GM12878 (cell line): Measurements from ENCODE around the gene PRPF4. TPM values are rescaled to one million over a fixed set of nuclear protein-coding genes. Genes with fewer than 3 reads are reported as not detected.

ENCODE experiments used
- ATAC-seq: fragments of 200-7000 bp; cut with Tn5 transposase; 3 replicates; pipeline ENCODE4 v1.9.1; 2020; ENCODE audit warnings: mild to moderate bottlenecking, moderate library complexity
- BruUV-seq: library from RNA; stranded (reverse); fragments of 400-500 nt; replicated peaks from 2 replicates; lab custom pipeline; 2021; lab: Mats Ljungman, UMichigan
- CTCF ChIA-PET: fragments of 300-600 bp; sonication (Branson Sonifier 250); formaldehyde crosslinking; extraction: SDS; loops from one replicate; lab custom pipeline; 2021; ENCODE audit warnings: inconsistent platforms; lab: Yijun Ruan, JAX
- POLR2A ChIA-PET: fragments of 350-600 bp; formaldehyde crosslinking; extraction: SDS; loops from one replicate; lab custom pipeline; 2021; ENCODE audit warnings: inconsistent platforms; lab: Charles Lee
- RAD21 ChIA-PET: fragments of 300-600 bp; sonication (Branson Sonifier 250); formaldehyde crosslinking; loops from one replicate; lab custom pipeline; 2023; ENCODE audit warnings: antibody characterized with exemption; ENCODE audit not compliant: unreplicated experiment; lab: Charles Lee
- SMC1A ChIA-PET: fragments of 300-600 bp; sonication (Branson Sonifier 250); formaldehyde crosslinking; loops from one replicate; lab custom pipeline; 2023; ENCODE audit not compliant: unreplicated experiment, uncharacterized antibody; lab: Charles Lee
- DNase-seq: peaks from one replicate; pipeline ENCODE4 v3.0.0-alpha.2; 2011; ENCODE audit warnings: low read depth, low spot score
- FAIRE-seq: peaks from 3 replicates; lab custom pipeline; 2011; peaks lifted over from hg19 to GRCh38; lab: Jason Lieb, UNC
- H2AFZ ChIP-seq: 2 replicates; pipeline ENCODE4 v1.6.0; 2011; ENCODE audit warnings: low read depth, low read length, control low read depth; ENCODE audit not compliant: control insufficient read depth
- H3K27ac ChIP-seq: 2 replicates; pipeline ENCODE4 v1.5.1; 2011; ENCODE audit warnings: control low read depth; ENCODE audit not compliant: control insufficient read depth, insufficient read depth
- H3K27me3 ChIP-seq, 2 experiments: replicated peaks in 1 of 2; 2 replicates each; pipeline versions ENCODE4 v1.6.0 to v1.6.1; 2011; ENCODE audit warnings: low read length in 1 of 2; ENCODE audit not compliant: control insufficient read depth in 2 of 2, insufficient read depth in 2 of 2
- H3K36me3 ChIP-seq, 2 experiments: 2 replicates each; pipeline ENCODE4 v1.5.1; 2011; ENCODE audit warnings: low read length in 1 of 2; ENCODE audit not compliant: control insufficient read depth in 2 of 2, insufficient read depth in 2 of 2
- H3K4me1 ChIP-seq: 2 replicates; pipeline ENCODE4 v1.6.1; 2011; ENCODE audit warnings: mild to moderate bottlenecking, low read length, moderate library complexity, mixed read lengths; ENCODE audit not compliant: control insufficient read depth, insufficient read depth
- H3K4me2 ChIP-seq: 2 replicates; pipeline ENCODE4 v1.6.0; 2011; ENCODE audit warnings: control low read depth; ENCODE audit not compliant: control insufficient read depth, insufficient read depth
- H3K4me3 ChIP-seq: fragments of 200-600 bp; sonication (generic); 2 replicates; pipeline ENCODE4 v1.5.1; 2016
- H3K79me2 ChIP-seq: 2 replicates; pipeline ENCODE4 v1.6.0; 2011; ENCODE audit warnings: low read length; ENCODE audit not compliant: control insufficient read depth, insufficient read depth
- H3K9ac ChIP-seq: 2 replicates; pipeline ENCODE4 v1.8.0; 2011; ENCODE audit warnings: low read length, control low read depth, mixed read lengths; ENCODE audit not compliant: control insufficient read depth, insufficient read depth
- H3K9me3 ChIP-seq: replicated peaks from 3 replicates; pipeline ENCODE4 v1.5.1; 2011; ENCODE audit warnings: mild to moderate bottlenecking, low read length; ENCODE audit not compliant: control insufficient read depth, insufficient read depth
- H4K20me1 ChIP-seq: 2 replicates; pipeline ENCODE4 v1.6.0; 2011; ENCODE audit not compliant: control insufficient read depth, insufficient read depth
- BCL11A ChIP-seq: IDR thresholded peaks from 2 replicates; pipeline ENCODE4 v1.6.1; 2011; ENCODE audit warnings: low read depth, low read length
- BCLAF1 ChIP-seq: fragments of 450-650 bp; IDR thresholded peaks from 2 replicates; pipeline ENCODE4 v1.6.1; 2017; ENCODE audit warnings: antibody characterized with exemption, mild to moderate bottlenecking, moderate library complexity
- IRF3 ChIP-seq: fragments of 450-650 bp; IDR thresholded peaks from 2 replicates; pipeline ENCODE4 v1.6.1; 2014; ENCODE audit warnings: mild to moderate bottlenecking
- NBN ChIP-seq: fragments of 450-650 bp; IDR thresholded peaks from 2 replicates; pipeline ENCODE4 v1.6.1; 2016
- NR2C1 ChIP-seq: fragments of 450-650 bp; IDR thresholded peaks from 2 replicates; pipeline ENCODE4 v1.6.1; 2017; ENCODE audit warnings: antibody characterized with exemption, mild to moderate bottlenecking, moderate library complexity
- POU2F2 ChIP-seq: IDR thresholded peaks from 3 replicates; pipeline ENCODE4 v1.6.1; 2011; ENCODE audit warnings: low read depth, mild to moderate bottlenecking, low read length, borderline replicate concordance
- RB1 ChIP-seq: fragments of 450-650 bp; formaldehyde crosslinking; IDR thresholded peaks from 2 replicates; pipeline ENCODE4 v1.6.1; 2017; ENCODE audit warnings: mild to moderate bottlenecking, borderline replicate concordance
- RCOR1 ChIP-seq: conservative IDR thresholded peaks from 2 replicates; pipeline ENCODE4 v1.6.1; 2012; ENCODE audit warnings: low read depth, low read length, improper control_type of control experiment
- SMAD5 ChIP-seq: IDR thresholded peaks from 2 replicates; pipeline ENCODE4 v1.6.1; 2016; ENCODE audit warnings: antibody characterized with exemption, low read depth
- STAT1 ChIP-seq: fragments of 450-650 bp; conservative IDR thresholded peaks from 2 replicates; pipeline ENCODE4 v1.6.1; 2014; ENCODE audit warnings: antibody characterized with exemption, mild to moderate bottlenecking
- TCF7 ChIP-seq: IDR thresholded peaks from 2 replicates; pipeline ENCODE4 v1.6.1; 2014; ENCODE audit warnings: antibody characterized with exemption, borderline replicate concordance
- ZNF687 ChIP-seq: fragments of 450-650 bp; IDR thresholded peaks from 2 replicates; pipeline ENCODE4 v1.6.1; 2017; ENCODE audit warnings: mild to moderate bottlenecking, moderate library complexity
- WGBS: methylation state at CpG from one replicate; pipeline ENCODE4 v1.1.6; 2016; ENCODE audit warnings: low lambda C conversion rate; ENCODE audit not compliant: insufficient replicate concordance, insufficient coverage; ENCODE audit errors: missing lambda C conversion rate; 5-methylcytosine and 5-hydroxymethylcytosine counted together
- in situ Hi-C: fragments of 300-500 bp; cut with MboI; formaldehyde crosslinking; loops from 9 replicates; pipeline ENCODE4 v1.14.3; 2018; ENCODE audit warnings: mixed read lengths
- intact Hi-C: fragments of 100-400 bp; cut with micrococcal nuclease; formaldehyde crosslinking; loops from one replicate; pipeline ENCODE4 v1.14.2; 2022; ENCODE audit not compliant: unreplicated experiment
- polyA plus RNA-seq, 11 experiments: library from polyadenylated mRNA; depleted of rRNA in 4 of 11; unstranded in 6 of 11; stranded (reverse) in 5 of 11; fragments of >200 nt; fragmentation: Nextera tagmentation in 4 of 11; fragmentation: Illumina TruSeq in 1 of 11; extraction: Ambion mirVana in 4 of 11; extraction: Trizol in 1 of 11; gene quantifications; 1 replicate in 1 of 11; 2 replicates in 10 of 11; pipeline versions ENCODE4 v1.2.1 to v1.2.3, GENCODE V29; 2011 to 2016; ENCODE audit warnings: inconsistent platforms in 2 of 11, missing spikeins in 2 of 11, low read depth in 1 of 11
- total RNA-seq, 4 experiments: library from RNA; depleted of rRNA in 3 of 4; stranded (reverse); fragments of >200 nt in 3 of 4; fragmentation: Illumina TruSeq in 1 of 4; extraction: Trizol in 1 of 4; gene quantifications; 2 replicates each; pipeline versions ENCODE4 v1.2.1 to v1.2.3, GENCODE V29; 2013 to 2021
- TF ChIP-seq, protein P1 (sequence below): fragments of 450-650 bp; IDR thresholded peaks from 2 replicates; pipeline ENCODE4 v1.6.1; 2017; ENCODE audit warnings: borderline replicate concordance

Gene PRPF4
- total and polyA plus RNA-seq, 10 of the 15 experiments (the other 5 are each of a cell fraction or from before 2014, with no cell fraction given) = 23.0 to 48.1 (median 39.2) TPM

GRCh38 chr9:113337714-113338113 is 62.3 kb downstream of the PRPF4 start:
- FAIRE-seq (no peak), ATAC-seq (no peak), DNase-seq (no peak)
- H3K9ac ChIP-seq = no peak overlapping the region
- BruUV-seq = no TSS peak
- RAD21 ChIA-PET = interaction anchor here (0.6 kb wide), 1 partner anchor 55 kb away, joined by 4 read pairs; no protein-coding TSS in a partner anchor
- 100% methylated on average over 2 of the region's 2 CpGs for WGBS
- no peaks in the 10 kb centered on the region for H4K20me1 ChIP-seq
- no peaks in the 10 kb centered on the region for H3K36me3 ChIP-seq
- no peak overlapping the region for H3K27ac ChIP-seq
- no peak for TF ChIP-seq NR2C1
- no peak for TF ChIP-seq STAT1
- TF ChIP-seq ZNF687 = no peak
- no peak for TF ChIP-seq IRF3
- TF ChIP-seq BCLAF1 = no peak
- TF ChIP-seq BCL11A = no peak
- no peak for TF ChIP-seq TCF7
- no peak for TF ChIP-seq RB1
- TF ChIP-seq NBN = no peak
- TF ChIP-seq POU2F2 = no peak
- TF ChIP-seq SMAD5 = no peak
- TF ChIP-seq, protein P1, sequence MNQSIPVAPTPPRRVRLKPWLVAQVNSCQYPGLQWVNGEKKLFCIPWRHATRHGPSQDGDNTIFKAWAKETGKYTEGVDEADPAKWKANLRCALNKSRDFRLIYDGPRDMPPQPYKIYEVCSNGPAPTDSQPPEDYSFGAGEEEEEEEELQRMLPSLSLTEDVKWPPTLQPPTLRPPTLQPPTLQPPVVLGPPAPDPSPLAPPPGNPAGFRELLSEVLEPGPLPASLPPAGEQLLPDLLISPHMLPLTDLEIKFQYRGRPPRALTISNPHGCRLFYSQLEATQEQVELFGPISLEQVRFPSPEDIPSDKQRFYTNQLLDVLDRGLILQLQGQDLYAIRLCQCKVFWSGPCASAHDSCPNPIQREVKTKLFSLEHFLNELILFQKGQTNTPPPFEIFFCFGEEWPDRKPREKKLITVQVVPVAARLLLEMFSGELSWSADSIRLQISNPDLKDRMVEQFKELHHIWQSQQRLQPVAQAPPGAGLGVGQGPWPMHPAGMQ = no peak
- TF ChIP-seq RCOR1 = no peak
- intact Hi-C loops (no loop called here), in situ Hi-C loops (no loop called here)
- H3K79me2 ChIP-seq = no peaks in the 10 kb centered on the region
- no peak overlapping the region for H3K4me2 ChIP-seq
- POLR2A ChIA-PET = no interaction called here
- no peak overlapping the region for H2AFZ ChIP-seq
- H3K4me3 ChIP-seq = no peak overlapping the region
- no peaks in the 10 kb centered on the region for H3K4me1 ChIP-seq
- CTCF ChIA-PET = interaction anchor here (0.8 to 2.0 kb wide), 3 partner anchors 9 to 63 kb away, joined by 3 to 6 read pairs (median 5); partner anchors contain the start of genes CDC26 and PRPF4
- no peaks in the 10 kb centered on the region for H3K27me3 ChIP-seq
- H3K9me3 ChIP-seq = no peaks in the 10 kb centered on the region
- SMC1A ChIA-PET = interaction anchor here (1.0 to 2.1 kb wide), 2 partner anchors 24 to 63 kb away, joined by 3 to 5 read pairs; no protein-coding TSS in a partner anchor
